GM11168 (cell line): ENCODE data around the gene C12orf75.

Experiments used
- in situ Hi-C: fragments of 300-500 bp; cut with MboI; formaldehyde crosslinking; loops from one replicate; pipeline ENCODE4 v1.12.0; 2022; ENCODE audit warnings: low sequenced_read_pairs; ENCODE audit not compliant: unreplicated experiment

Gene C12orf75

GRCh38 chr12:105359856-105360255 lies 29.4 kb downstream of the C12orf75 start:
- in situ Hi-C loops: no loop called here

GRCh38 chr12:105363890-105364289 lies 33.4 kb downstream of the C12orf75 start:
- in situ Hi-C loops: no loop called here

GRCh38 chr12:105365231-105365630 lies 34.7 kb downstream of the C12orf75 start:
- in situ Hi-C loops: no loop called here

- in situ Hi-C loops: no loop called here
These were observed 37.7 kb downstream of the C12orf75 start for GRCh38 chr12:105368047-105368646.

- in situ Hi-C loops: no loop called here
These were observed 38.5 kb downstream of the C12orf75 start for GRCh38 chr12:105369014-105369413.

GRCh38 chr12:105374303-105374702 lies 43.8 kb downstream of the C12orf75 start:
- in situ Hi-C loops: no loop called here

GRCh38 chr12:105377077-105377476 lies 46.6 kb downstream of the C12orf75 start:
- in situ Hi-C loops: no loop called here

- in situ Hi-C loops: no loop called here
These were observed 48.4 kb downstream of the C12orf75 start for GRCh38 chr12:105378911-105379310.

GRCh38 chr12:105382771-105383622 lies 52.5 kb downstream of the C12orf75 start:
- in situ Hi-C loops: no loop called here

- in situ Hi-C loops: no loop called here
These were observed 53.7 kb downstream of the C12orf75 start for GRCh38 chr12:105384220-105384619.

- in situ Hi-C loops: no loop called here
These were observed 54.5 kb downstream of the C12orf75 start for GRCh38 chr12:105384916-105385535.

GRCh38 chr12:105386431-105386830 lies 55.9 kb downstream of the C12orf75 start:
- in situ Hi-C loops: no loop called here

GRCh38 chr12:105391231-105391630 lies 60.7 kb downstream of the C12orf75 start:
- in situ Hi-C loops: loop anchor here (5.0 kb wide), 1 partner anchor 114 kb away; no protein-coding TSS in a partner anchor

- in situ Hi-C loops: loop anchor here (5.0 kb wide), 1 partner anchor 116 kb away; no protein-coding TSS in a partner anchor
These were observed 63.1 kb downstream of the C12orf75 start for GRCh38 chr12:105393587-105393986.

GRCh38 chr12:105396024-105396423 lies 65.5 kb downstream of the C12orf75 start:
- in situ Hi-C loops: no loop called here

- in situ Hi-C loops: no loop called here
These were observed 66.5 kb downstream of the C12orf75 start for GRCh38 chr12:105396983-105397382.

GRCh38 chr12:105398930-105399329 lies 68.4 kb downstream of the C12orf75 start:
- in situ Hi-C loops: no loop called here

- in situ Hi-C loops: no loop called here
These were observed 69.1 kb downstream of the C12orf75 start for GRCh38 chr12:105399428-105400081.

GRCh38 chr12:105400227-105400626 lies 69.7 kb downstream of the C12orf75 start:
- in situ Hi-C loops: no loop called here

GRCh38 chr12:105401198-105401597 lies 70.7 kb downstream of the C12orf75 start:
- in situ Hi-C loops: no loop called here

- in situ Hi-C loops: no loop called here
These were observed 71.9 kb downstream of the C12orf75 start for GRCh38 chr12:105402366-105402765.
